Epithelial cell of esophagus (primary cell): ENCODE results near the gene TSPAN4.

Source experiments
- DNase-seq: peaks from one replicate; pipeline ENCODE4 v3.0.0; 2010; ENCODE audit warnings: low read depth
- H3K4me3 ChIP-seq: 2 replicates; pipeline ENCODE4 v1.5.1; 2011; ENCODE audit warnings: mild to moderate bottlenecking, low read length, control low read depth
- CTCF ChIP-seq: IDR thresholded peaks from 2 replicates; pipeline ENCODE4 v1.5.1; 2011; ENCODE audit warnings: low read depth, mild to moderate bottlenecking, low read length, control low read depth, inconsistent platforms; ENCODE audit not compliant: insufficient read depth; ENCODE audit errors: missing control alignments

TSPAN4 gene

GRCh38 chr11:890794-891540 is 48.3 kb downstream of the TSPAN4 start:
- TF ChIP-seq CTCF, result no peak
- no peak overlapping the region for H3K4me3 ChIP-seq
- DNase-seq, result no peak

GRCh38 chr11:893008-893654 is 50.5 kb downstream of the TSPAN4 start:
- no peak for TF ChIP-seq CTCF
- no peak overlapping the region for H3K4me3 ChIP-seq
- DNase-seq, result no peak

- TF ChIP-seq CTCF, result no peak
- H3K4me3 ChIP-seq, result no peak overlapping the region
- no peak for DNase-seq
Measured at GRCh38 chr11:894575-895201, 52.0 kb downstream of the TSPAN4 start.

- no peak overlapping the region for H3K4me3 ChIP-seq
- DNase-seq, result no peak
- no peak for TF ChIP-seq CTCF
Measured at GRCh38 chr11:895331-896110, 52.9 kb downstream of the TSPAN4 start.

GRCh38 chr11:897253-898142 is 54.8 kb downstream of the TSPAN4 start:
- DNase-seq, result no peak
- no peak for TF ChIP-seq CTCF
- H3K4me3 ChIP-seq, result no peak overlapping the region

GRCh38 chr11:898143-898511 is 55.5 kb downstream of the TSPAN4 start:
- peak; percentile 11 for DNase-seq
- no peak overlapping the region for H3K4me3 ChIP-seq
- TF ChIP-seq CTCF, result peak; percentile 26
